Osteocyte (in vitro differentiated cells): ENCODE measurements around the gene PPP1R26. TPM values are rescaled to one million over a fixed set of nuclear protein-coding genes. Genes with fewer than 3 reads are reported as not detected.

Source experiments
- DNase-seq: peaks from one replicate; pipeline ENCODE4 v3.0.0; 2021; ENCODE audit warnings: mixed read lengths; ENCODE audit not compliant: unreplicated experiment; ENCODE audit errors: extremely low spot score
- H3K27ac Mint-ChIP-seq: one replicate; pipeline ENCODE4 v1.8.0; 2021; ENCODE audit warnings: mild to moderate bottlenecking, mixed read lengths; ENCODE audit not compliant: unreplicated experiment
- H3K27me3 Mint-ChIP-seq: one replicate; pipeline ENCODE4 v1.8.0; 2021; ENCODE audit warnings: mixed read lengths; ENCODE audit not compliant: unreplicated experiment
- H3K36me3 Mint-ChIP-seq: one replicate; pipeline ENCODE4 v1.8.0; 2021; ENCODE audit warnings: mixed read lengths; ENCODE audit not compliant: unreplicated experiment
- H3K4me1 Mint-ChIP-seq: one replicate; pipeline ENCODE4 v1.8.0; 2021; ENCODE audit warnings: mixed read lengths; ENCODE audit not compliant: unreplicated experiment
- H3K4me3 Mint-ChIP-seq: one replicate; pipeline ENCODE4 v1.8.0; 2021; ENCODE audit warnings: mild to moderate bottlenecking, moderate library complexity, mixed read lengths; ENCODE audit not compliant: unreplicated experiment
- H3K9me3 Mint-ChIP-seq: one replicate; pipeline ENCODE4 v1.8.0; 2021; ENCODE audit warnings: mixed read lengths; ENCODE audit not compliant: unreplicated experiment
- CTCF ChIP-seq: fragments of 200-600 bp; sonication (generic); IDR thresholded peaks from 2 replicates; pipeline ENCODE4 v1.5.0; 2021; ENCODE audit warnings: antibody characterized with exemption, mild to moderate bottlenecking, moderate library complexity
- total RNA-seq: library from RNA; stranded (reverse); gene quantifications from 2 replicates; pipeline ENCODE4 v1.2.1, GENCODE V29; 2021

PPP1R26 gene
- total RNA-seq, 1 donor from 2014 or later, result 21.1 TPM

GRCh38 chr9:135482015-135482754, 2.6 kb downstream of the PPP1R26 start:
- no peak for DNase-seq

GRCh38 chr9:135484460-135485277, 5.1 kb downstream of the PPP1R26 start:
- no peak for TF ChIP-seq CTCF
- Mint-ChIP-seq H3K4me1 (peaks cover 8% of the 10 kb centered on the region), H3K4me3 (no peak overlapping the region), H3K9me3 (no peaks in the 10 kb centered on the region), H3K36me3 (peaks cover 18% of the 10 kb centered on the region), H3K27ac (no peak overlapping the region), H3K27me3 (no peaks in the 10 kb centered on the region)
- no peak for DNase-seq

More at GRCh38 chr9:135482015-135482754, 2.6 kb downstream of the PPP1R26 start:
- no peak for TF ChIP-seq CTCF
- peaks cover 10% of the 10 kb centered on the region for H3K4me1 Mint-ChIP-seq
- H3K36me3 Mint-ChIP-seq, result peaks cover 15% of the 10 kb centered on the region
- no peaks in the 10 kb centered on the region for H3K9me3 Mint-ChIP-seq
- no peaks in the 10 kb centered on the region for H3K27me3 Mint-ChIP-seq
- H3K4me3 Mint-ChIP-seq, result peak overlapping the region; percentile 44
- H3K27ac Mint-ChIP-seq, result no peak overlapping the region

GRCh38 chr9:135485385-135485784, 5.8 kb downstream of the PPP1R26 start:
- no peaks in the 10 kb centered on the region for H3K27me3 Mint-ChIP-seq
- H3K27ac Mint-ChIP-seq, result no peak overlapping the region
- no peak for TF ChIP-seq CTCF
- peaks cover 18% of the 10 kb centered on the region for H3K36me3 Mint-ChIP-seq
- H3K4me1 Mint-ChIP-seq, result peaks cover 8% of the 10 kb centered on the region
- no peak for DNase-seq
- H3K4me3 Mint-ChIP-seq, result no peak overlapping the region
- no peaks in the 10 kb centered on the region for H3K9me3 Mint-ChIP-seq

GRCh38 chr9:135485832-135486231, 6.2 kb downstream of the PPP1R26 start:
- H3K4me3 Mint-ChIP-seq, result no peak overlapping the region
- no peaks in the 10 kb centered on the region for H3K27me3 Mint-ChIP-seq
- H3K9me3 Mint-ChIP-seq, result no peaks in the 10 kb centered on the region
- H3K27ac Mint-ChIP-seq, result no peak overlapping the region
- DNase-seq, result no peak
- peaks cover 18% of the 10 kb centered on the region for H3K36me3 Mint-ChIP-seq
- H3K4me1 Mint-ChIP-seq, result peaks cover 3% of the 10 kb centered on the region
- no peak for TF ChIP-seq CTCF
